ENCODE measurements around the gene HACD2.
A peak's percentile ranks its signal among the peaks of the same experiment; 100 is the strongest.
"Not testable (repeated sequence)": the region's sequence is repeated elsewhere in the genome, so short reads cannot be mapped to it uniquely, and the experiment has no call there.

HACD2 gene

GRCh38 chr3:123521179-123521969 lies 63.5 kb downstream of the HACD2 start:
- peak; percentile 1 for DNase-seq

DNA sequence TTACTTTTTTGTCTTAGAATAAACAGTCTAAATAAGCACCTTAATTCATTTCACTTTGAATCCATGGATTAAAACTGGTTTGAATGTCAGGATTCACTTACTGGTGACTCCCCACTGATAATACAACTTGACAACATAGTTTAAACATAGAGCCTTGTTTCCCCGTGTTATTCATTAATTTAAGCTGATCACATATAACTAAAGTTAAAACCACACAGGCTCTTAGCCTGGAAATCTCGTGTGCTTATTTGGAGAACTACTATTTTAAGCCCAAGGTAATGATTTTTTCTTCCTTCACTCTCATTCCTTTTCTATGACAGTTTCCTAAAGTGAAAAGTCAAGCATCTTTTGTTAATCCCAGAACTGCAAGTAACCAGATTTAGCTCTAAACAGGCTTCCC lies 64.2 kb downstream of the HACD2 start:
- no peak for DNase-seq

- no peak for DNase-seq
Measured at GRCh38 chr3:123518892-123519485, 65.9 kb downstream of the HACD2 start.

- no peak for DNase-seq
Measured at GRCh38 chr3:123511726-123512125, 73.1 kb downstream of the HACD2 start.

GRCh38 chr3:123511084-123511483 lies 73.8 kb downstream of the HACD2 start:
- DNase-seq: no peak

GRCh38 chr3:123508178-123508577 lies 76.7 kb downstream of the HACD2 start:
- peak; percentile 8 for DNase-seq

GRCh38 chr3:123505820-123506219 lies 79.0 kb downstream of the HACD2 start:
- no peak for DNase-seq

DNA sequence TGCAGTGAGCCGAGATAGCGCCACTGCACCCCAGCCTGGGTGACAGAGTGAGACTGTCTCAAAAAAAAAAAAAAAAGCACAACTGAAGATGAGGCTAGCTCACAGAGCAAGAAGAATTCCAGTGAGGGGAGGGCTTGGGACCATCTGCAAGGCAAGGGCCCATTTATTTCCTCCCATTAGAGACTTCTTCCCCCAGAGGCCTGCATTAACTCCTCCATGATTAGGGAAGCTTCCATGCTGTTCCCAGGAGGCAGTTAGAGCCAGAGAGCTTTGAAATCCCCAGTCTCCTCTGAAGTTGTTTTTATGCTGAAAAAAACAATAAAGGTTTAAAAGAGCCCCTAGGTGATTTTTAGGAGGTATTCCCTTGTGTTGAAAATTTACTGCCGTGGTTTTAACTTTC lies 81.7 kb downstream of the HACD2 start:
- DNase-seq: no peak

DNA sequence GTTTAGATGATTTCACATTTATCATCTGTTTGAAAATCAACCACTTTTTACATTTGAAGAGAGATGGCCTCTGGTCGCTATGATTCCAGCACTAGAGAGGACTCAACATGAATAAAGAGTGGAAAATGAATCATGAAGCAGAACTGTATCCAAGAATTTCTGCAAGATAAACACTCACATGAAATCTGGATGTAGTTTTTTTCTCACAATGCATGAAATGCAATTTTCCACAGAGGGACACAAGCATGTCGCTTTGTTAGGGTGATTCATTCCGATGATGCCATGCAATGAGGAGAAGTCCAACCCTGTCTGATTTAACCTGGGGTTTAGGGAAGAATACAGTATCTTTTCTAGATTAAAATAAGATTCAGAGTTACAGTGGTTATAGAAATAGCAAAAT lies 85.5 kb downstream of the HACD2 start:
- no peak for DNase-seq

- DNase-seq: no peak
Measured at GRCh38 chr3:123498761-123499160, 86.1 kb downstream of the HACD2 start.

DNA sequence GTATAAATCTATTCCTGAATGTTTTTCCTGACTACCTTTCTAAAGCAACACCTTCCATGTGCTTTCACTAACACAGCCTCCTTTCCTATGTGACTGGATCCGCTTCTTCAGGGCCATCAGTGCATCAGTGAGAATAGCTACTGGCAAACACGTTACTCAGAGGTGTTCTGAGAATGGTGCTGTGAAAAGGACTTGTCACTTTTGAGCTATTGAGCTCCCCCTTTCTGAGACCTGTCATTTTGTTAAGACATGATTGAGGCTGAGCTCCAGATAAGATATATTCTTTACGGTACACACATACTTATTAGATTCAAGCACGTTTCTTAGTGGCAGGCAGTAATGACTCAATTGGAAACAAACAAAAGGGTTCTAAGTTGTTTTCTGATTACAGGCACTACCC lies 90.9 kb downstream of the HACD2 start:
- DNase-seq: no peak

DNA sequence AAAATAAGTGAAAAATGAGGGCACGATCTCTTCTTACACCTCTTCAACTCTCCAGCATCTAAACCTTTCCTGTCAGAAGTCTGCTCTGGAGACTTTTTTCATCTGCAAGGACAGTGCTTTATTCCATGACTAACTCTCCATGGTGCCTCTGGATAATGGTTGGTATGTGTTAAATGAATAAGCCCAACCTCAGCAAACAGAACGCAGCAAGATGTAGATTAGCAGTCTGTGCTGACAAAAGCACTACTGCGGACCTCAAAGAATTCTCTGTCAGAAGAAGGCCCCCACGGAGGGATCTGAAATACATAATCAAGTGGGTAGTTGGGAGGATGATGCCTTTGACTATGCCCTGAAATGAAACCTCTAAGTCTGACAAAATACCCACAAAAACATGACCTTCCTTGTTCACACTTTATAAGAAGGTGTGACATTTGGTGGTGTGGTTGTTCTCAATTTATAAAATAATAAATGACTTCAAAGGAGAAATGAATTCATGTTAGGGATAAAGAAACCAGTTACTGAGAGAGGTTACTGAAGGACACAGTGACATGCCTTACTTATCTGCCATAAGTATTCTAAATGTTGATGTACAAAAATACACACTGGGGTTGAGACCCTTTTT lies 92.8 kb downstream of the HACD2 start:
- DNase-seq: no peak

DNA sequence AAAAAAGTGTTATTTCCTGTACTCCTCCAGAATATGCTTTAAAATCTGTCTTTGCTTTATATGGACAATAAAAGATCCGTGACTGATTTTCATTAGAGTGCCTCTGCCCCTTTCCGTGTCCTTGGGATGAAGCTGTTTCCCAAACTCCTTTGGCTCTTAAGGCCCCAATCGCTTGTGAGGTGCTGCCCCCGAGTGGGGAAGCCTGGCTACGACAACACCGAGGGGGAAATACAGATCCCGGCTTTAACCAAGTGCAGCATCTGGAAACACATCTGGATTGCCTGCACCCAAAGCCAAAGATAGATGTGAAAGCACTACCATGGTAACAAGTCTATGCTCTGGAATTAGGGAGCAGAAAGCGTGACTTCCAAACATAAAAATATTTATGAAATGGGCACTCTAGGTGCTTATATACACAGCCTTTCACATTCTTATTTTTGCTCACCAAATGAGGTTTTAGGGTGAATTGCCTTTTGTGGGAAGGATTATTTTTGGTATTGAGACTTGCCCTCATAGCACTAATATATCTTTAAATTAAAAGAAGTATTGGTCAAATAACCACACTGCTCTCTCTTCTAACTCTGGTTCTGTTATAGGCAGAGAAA lies 95.4 kb downstream of the HACD2 start:
- peak; percentile 40 for DNase-seq

DNA sequence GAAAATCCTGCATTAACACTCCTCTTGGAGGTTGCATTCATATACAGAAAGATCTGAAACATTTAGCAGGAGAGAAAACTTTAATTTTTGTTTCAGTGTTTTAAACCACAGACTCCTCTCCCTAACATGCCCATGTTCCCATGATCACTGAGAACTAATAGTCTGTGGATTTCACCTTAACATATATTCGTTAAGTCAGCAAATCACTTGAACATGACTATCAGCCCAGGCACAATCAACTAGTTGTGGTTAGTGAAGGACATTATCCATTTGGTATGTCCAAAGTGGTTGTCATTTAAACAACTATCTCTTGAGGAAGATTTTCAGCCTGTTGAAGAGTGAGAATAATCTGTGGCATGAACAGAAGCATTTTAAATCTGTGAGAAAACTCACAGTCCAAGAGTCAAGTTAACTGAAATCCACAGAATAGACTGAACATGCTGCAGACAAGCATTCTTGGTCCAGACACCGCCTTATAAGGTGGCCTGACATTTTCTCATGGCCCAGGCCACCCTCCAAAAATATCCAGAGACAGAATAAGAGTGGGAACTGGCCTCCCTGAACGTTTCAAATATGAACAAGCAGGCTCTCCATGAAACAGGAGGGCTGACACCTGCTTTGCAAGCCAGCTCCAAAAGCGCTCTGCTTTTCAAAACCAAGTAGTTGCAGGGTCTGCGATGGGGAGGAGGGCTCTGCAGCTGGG lies 96.1 kb downstream of the HACD2 start:
- no peak for DNase-seq

DNA sequence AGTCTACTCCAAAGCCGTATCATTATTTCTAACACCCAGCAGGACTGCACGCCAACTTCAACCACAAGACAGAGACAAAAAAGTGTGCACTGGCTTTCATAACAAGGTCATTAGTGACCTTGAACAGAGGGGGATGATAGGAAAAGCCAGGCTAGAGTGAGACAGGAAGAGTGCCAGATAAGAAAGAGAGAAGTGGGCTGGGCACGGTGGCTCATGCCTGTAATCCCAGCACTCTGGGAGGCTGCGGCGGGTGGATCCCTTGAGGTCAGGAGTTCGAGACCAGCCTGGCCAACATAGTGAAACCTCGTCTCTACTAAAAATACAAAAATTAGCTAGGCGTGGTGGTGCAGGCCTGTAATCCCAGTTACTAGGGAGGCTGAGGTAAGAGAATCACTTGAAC lies 97.8 kb downstream of the HACD2 start:
- not testable (repeated sequence) for DNase-seq

DNA sequence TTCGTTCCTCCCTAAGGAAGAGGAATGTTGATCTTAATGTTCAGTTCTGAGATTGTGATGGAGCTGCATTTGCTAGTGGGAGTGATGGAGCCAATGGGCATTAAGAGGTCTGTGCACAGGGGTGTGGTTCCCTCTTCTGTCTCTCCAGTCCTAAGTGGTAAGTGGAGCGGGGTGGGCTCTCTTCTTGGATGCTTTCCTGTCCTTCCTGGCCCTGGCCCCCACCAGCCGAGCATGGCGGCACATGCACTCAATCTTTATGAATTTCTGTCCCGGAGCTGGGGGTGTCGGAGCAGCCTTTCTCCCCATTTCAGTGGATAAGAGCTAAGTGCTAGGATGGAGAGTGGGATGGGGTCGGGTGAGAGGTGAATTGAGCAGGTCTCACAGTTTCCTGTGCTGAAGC lies 98.4 kb downstream of the HACD2 start:
- no peak for DNase-seq

GRCh38 chr3:123485551-123485950 lies 99.3 kb downstream of the HACD2 start:
- DNase-seq: no peak

DNA sequence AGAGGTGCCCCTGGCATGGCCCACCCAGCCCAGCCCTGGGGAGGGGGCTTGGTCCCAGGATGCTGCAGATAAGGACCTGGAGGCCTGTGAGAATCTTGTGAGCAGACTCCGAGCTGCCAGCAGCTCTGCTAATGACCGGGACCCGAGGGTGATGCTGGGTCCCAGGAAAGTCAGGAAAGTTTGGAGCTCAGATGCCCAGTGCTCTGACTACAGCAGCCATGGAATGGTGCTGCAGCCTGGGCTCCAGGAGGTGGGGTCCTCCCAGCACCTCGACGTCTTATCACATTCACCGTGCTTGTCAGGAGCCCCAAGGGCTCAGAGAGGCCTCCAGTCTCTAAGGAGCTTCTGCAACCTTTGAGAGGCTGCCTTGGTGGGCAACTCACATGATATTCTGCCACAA lies 101.7 kb downstream of the HACD2 start:
- DNase-seq: no peak

DNA sequence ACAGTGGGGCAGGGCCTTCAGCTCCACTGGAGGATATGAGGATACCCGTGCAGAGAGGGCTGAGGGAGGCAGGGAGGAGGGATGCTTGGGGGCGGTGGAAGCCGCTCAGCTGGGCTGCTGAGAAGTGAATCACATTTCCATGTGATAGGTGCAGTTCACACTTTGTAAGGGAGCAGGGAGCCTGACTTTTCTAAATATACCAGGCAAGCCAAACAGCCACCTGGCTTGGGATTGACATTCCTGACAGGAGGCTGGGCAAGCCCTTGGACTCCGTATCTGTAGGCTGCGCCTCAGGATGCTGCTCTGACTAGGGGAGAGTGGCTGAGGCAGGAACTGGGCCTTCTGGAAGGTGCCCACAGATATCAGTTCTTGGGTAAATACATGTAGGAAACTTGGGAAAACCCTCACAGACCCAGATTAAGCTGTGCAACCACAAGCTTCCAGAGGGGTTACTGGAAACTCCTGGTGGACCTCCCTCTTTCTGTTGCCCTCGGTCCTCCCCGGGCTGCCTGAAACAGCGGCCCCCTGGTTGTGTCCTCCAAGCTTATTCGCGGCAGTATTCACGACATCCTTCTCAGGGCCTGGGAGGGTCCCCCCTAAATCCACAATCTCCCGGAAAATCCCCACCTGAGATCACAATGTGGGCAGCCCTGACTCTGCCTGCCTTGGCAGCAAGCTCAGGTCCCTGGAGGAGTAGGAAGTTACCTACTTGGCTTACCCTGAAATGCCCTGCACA lies 103.0 kb downstream of the HACD2 start:
- no peak for DNase-seq

DNA sequence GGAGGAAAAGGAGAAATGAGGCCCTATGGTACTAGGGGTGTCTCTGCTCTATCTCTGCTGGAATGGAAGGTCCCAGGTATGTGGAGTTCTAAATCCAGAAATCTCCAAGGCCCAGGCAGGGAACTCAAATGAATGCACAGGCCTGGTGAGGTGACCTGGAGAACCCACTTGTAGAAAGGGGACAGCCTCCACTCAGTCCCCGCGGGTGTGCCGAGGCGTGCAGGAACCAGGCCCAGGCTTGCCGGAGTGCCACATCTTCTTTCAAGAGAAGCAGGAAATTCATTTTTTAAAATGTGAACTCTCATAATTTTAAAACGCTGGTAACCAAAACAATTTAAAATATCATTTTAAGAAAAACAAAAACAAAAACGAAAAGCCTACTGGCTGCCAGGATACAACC lies 103.8 kb downstream of the HACD2 start:
- DNase-seq: no peak

GRCh38 chr3:123480428-123480827 lies 104.4 kb downstream of the HACD2 start:
- DNase-seq: no peak

- DNase-seq: no peak
Measured at GRCh38 chr3:123479891-123480290, 105.0 kb downstream of the HACD2 start.

DNA sequence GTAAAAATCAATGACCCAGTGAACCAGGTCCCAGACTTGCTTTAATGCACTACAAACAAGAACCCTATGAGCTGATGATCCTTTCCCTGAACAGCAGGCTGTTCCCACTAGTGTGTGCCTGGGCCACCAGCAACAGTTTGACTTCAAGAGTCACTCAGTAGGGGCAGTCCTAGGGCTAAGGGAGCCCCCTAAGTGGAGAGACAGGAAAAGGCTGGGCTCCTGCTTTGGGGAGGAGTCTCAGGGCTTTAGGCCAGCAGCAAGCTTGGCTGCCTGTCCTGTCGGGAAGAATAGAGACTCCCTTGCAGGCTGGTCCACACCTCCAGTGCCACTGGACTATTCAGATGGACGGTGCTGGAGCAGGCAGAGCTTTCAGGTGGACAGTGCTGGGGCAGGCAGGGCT lies 106.5 kb downstream of the HACD2 start:
- DNase-seq: no peak

Data from inflammatory macrophage treated with lipopolysaccharide for 4 hours (primary cell).